GM18861 (cell line): Measurements from ENCODE around the gene TCEAL4.

Experiments
- ATAC-seq: cut with Tn5 transposase; IDR thresholded peaks from one replicate; pipeline ENCODE4 v1.9.1; 2021; ENCODE audit not compliant: unreplicated experiment

Gene TCEAL4

GRCh38 chrX:103585411-103586313, at the start of gene TCEAL4:
Gene TCEAL4 (plus strand): TSS chrX:103585515. CDS start chrX:103586676, 1,161 bp downstream.
- no peak for ATAC-seq

GRCh38 chrX:103536071-103536470, 49.2 kb upstream of the TCEAL4 start:
- no peak for ATAC-seq

GRCh38 chrX:103536732-103537131, 48.6 kb upstream of the TCEAL4 start:
- ATAC-seq: no peak

- no peak for ATAC-seq
Observed at GRCh38 chrX:103537871-103538387, 47.4 kb upstream of the TCEAL4 start.

- no peak for ATAC-seq
Observed at GRCh38 chrX:103538728-103539127, 46.6 kb upstream of the TCEAL4 start.

- no peak for ATAC-seq
Observed at GRCh38 chrX:103539695-103540094, 45.6 kb upstream of the TCEAL4 start.

GRCh38 chrX:103540145-103540544, 45.2 kb upstream of the TCEAL4 start:
- ATAC-seq: no peak

GRCh38 chrX:103549916-103550315, 35.4 kb upstream of the TCEAL4 start:
- ATAC-seq: no peak

GRCh38 chrX:103550415-103551051, 34.8 kb upstream of the TCEAL4 start:
- ATAC-seq: no peak

GRCh38 chrX:103552236-103552635, 33.1 kb upstream of the TCEAL4 start:
- no peak for ATAC-seq

GRCh38 chrX:103554687-103555424, 30.5 kb upstream of the TCEAL4 start:
- peak; percentile 87 for ATAC-seq

GRCh38 chrX:103556963-103557612, 28.2 kb upstream of the TCEAL4 start:
- no peak for ATAC-seq

- no peak for ATAC-seq
Observed at GRCh38 chrX:103560256-103560655, 25.1 kb upstream of the TCEAL4 start.

- ATAC-seq: no peak
Observed at GRCh38 chrX:103562801-103563200, 22.5 kb upstream of the TCEAL4 start.

- ATAC-seq: peak; percentile 65
Observed at GRCh38 chrX:103565197-103565596, 20.1 kb upstream of the TCEAL4 start.

- no peak for ATAC-seq
Observed at GRCh38 chrX:103565752-103566151, 19.6 kb upstream of the TCEAL4 start.

- no peak for ATAC-seq
Observed at GRCh38 chrX:103571121-103571520, 14.2 kb upstream of the TCEAL4 start.

GRCh38 chrX:103571726-103572125, 13.6 kb upstream of the TCEAL4 start:
- no peak for ATAC-seq

GRCh38 chrX:103573202-103573601, 12.1 kb upstream of the TCEAL4 start:
- ATAC-seq: no peak

GRCh38 chrX:103584596-103584995, 719 bp upstream of the TCEAL4 start:
- ATAC-seq: no peak

GRCh38 chrX:103586314-103586646, 965 bp downstream of the TCEAL4 start:
- ATAC-seq: no peak
